Neural progenitor cell (in vitro differentiated cells): ENCODE measurements around the gene TMEM33. TPM values are rescaled to one million over a fixed set of nuclear protein-coding genes. Genes with fewer than 3 reads are reported as not detected.
A peak's percentile ranks its signal among the peaks of the same experiment; 100 is the strongest.

Experiments
- DNase-seq: peaks from one replicate; pipeline ENCODE4 v3.0.0-alpha.2; 2016; ENCODE audit warnings: low spot score
- H2AFZ ChIP-seq: fragments of 200-600 bp; sonication (generic); replicated peaks from 2 replicates; pipeline ENCODE4 v1.6.1; 2016; ENCODE audit warnings: antibody characterized with exemption
- H3F3A ChIP-seq: fragments of 200-600 bp; sonication (generic); 2 replicates; pipeline ENCODE4 v1.6.1; 2016; ENCODE audit warnings: antibody characterized with exemption, low read depth
- H3K27ac ChIP-seq: fragments of 200-600 bp; sonication (generic); 2 replicates; pipeline ENCODE4 v1.5.1; 2016; ENCODE audit warnings: mild to moderate bottlenecking
- H3K27me3 ChIP-seq: fragments of 200-600 bp; sonication (generic); 2 replicates; pipeline ENCODE4 v1.6.1; 2016; ENCODE audit warnings: mild to moderate bottlenecking, moderate library complexity
- H3K36me3 ChIP-seq: fragments of 200-600 bp; sonication (generic); 2 replicates; pipeline ENCODE4 v1.5.1; 2016
- H3K4me1 ChIP-seq: fragments of 200-600 bp; sonication (generic); 2 replicates; pipeline ENCODE4 v1.6.1; 2016; ENCODE audit warnings: mixed run types
- H3K4me2 ChIP-seq: fragments of 200-600 bp; sonication (generic); 2 replicates; pipeline ENCODE4 v1.6.1; 2016
- H3K4me3 ChIP-seq: fragments of 200-600 bp; sonication (generic); 2 replicates; pipeline ENCODE4 v1.5.1; 2016
- H3K79me2 ChIP-seq: fragments of 200-600 bp; sonication (generic); 2 replicates; pipeline ENCODE4 v1.6.1; 2016; ENCODE audit warnings: low read depth
- H3K9ac ChIP-seq: fragments of 200-600 bp; sonication (generic); 2 replicates; pipeline ENCODE4 v1.6.1; 2016
- H3K9me3 ChIP-seq: fragments of 200-600 bp; sonication (generic); 2 replicates; pipeline ENCODE4 v1.5.1; 2016; ENCODE audit warnings: low read depth
- H4K20me1 ChIP-seq: fragments of 200-600 bp; sonication (generic); 2 replicates; pipeline ENCODE4 v1.6.1; 2016; ENCODE audit warnings: low read depth
- H3K27ac Mint-ChIP-seq: 3 replicates; pipeline ENCODE4 v1.8.0; 2021; ENCODE audit warnings: mixed read lengths
- H3K27me3 Mint-ChIP-seq: 2 replicates; pipeline ENCODE4 v1.8.0; 2022; ENCODE audit warnings: low read depth, mild to moderate bottlenecking, inconsistent platforms, moderate library complexity, mixed read lengths; ENCODE audit not compliant: insufficient read depth
- H3K36me3 Mint-ChIP-seq: 3 replicates; pipeline ENCODE4 v1.8.0; 2021; ENCODE audit warnings: mixed read lengths
- H3K4me1 Mint-ChIP-seq: 3 replicates; pipeline ENCODE4 v1.8.0; 2021; ENCODE audit warnings: mixed read lengths
- H3K4me3 Mint-ChIP-seq: 3 replicates; pipeline ENCODE4 v1.8.0; 2021; ENCODE audit warnings: mild to moderate bottlenecking, moderate library complexity, mixed read lengths
- H3K9me3 Mint-ChIP-seq: 3 replicates; pipeline ENCODE4 v1.8.0; 2020; ENCODE audit warnings: mixed read lengths
- EZH2 ChIP-seq: fragments of 200-600 bp; sonication (generic); IDR thresholded peaks from 2 replicates; pipeline ENCODE4 v1.6.1; 2017; ENCODE audit warnings: antibody characterized with exemption, mild to moderate bottlenecking, moderate library complexity
- EZH2phosphoT487 ChIP-seq: fragments of 200-600 bp; sonication (generic); IDR thresholded peaks from 2 replicates; pipeline ENCODE4 v1.6.1; 2017; ENCODE audit warnings: antibody characterized with exemption
- total RNA-seq: library from RNA; depleted of rRNA; stranded (reverse); fragments of >200 nt; gene quantifications from 2 replicates; pipeline ENCODE4 v1.2.3, GENCODE V29; 2015; ENCODE audit warnings: low replicate concordance
- TF ChIP-seq, protein P1 (sequence below): fragments of 200-600 bp; sonication (generic); IDR thresholded peaks from 2 replicates; pipeline ENCODE4 v1.5.1; 2017; ENCODE audit warnings: antibody characterized with exemption, mild to moderate bottlenecking

The TMEM33 gene
- total RNA-seq, 1 donor from 2014 or later = 71.9 TPM

DNA sequence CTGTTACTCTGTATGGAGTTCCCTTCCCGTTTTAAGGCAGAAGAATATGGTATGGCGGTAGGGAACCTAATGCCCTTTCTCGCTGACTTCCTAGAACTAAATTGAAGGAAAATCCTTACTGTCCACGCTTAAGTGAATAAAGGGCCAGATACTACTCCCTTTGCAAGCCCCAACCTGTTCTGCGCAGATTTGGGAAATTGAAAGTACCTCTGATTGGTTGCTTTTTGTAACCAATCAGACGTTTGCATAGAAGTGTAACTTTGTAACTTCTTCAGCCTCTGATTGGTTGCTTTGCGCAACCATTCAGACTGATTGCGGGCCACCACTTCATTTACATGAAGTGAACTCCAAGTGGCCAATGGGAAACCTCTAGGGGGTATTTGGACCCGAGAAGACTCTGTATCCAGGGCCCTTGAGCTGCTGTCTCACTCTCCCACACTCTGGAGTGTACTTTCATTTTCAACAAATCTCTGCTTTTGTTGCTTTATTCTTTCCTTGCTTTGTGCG is 1.2 kb upstream of the TMEM33 start:
- no peak overlapping the region for H3K27ac ChIP-seq
- H2AFZ ChIP-seq = peak overlapping the region; percentile 80
- no peak for DNase-seq
- peaks cover 3% of the 10 kb centered on the region for H3K36me3 ChIP-seq
- peaks cover 5% of the 10 kb centered on the region for H3K27me3 ChIP-seq
- peaks cover 11% of the 10 kb centered on the region for H3K4me1 ChIP-seq
- H3K4me3 Mint-ChIP-seq = peak overlapping the region; percentile 98
- H3K27ac Mint-ChIP-seq = no peak overlapping the region
- H3K36me3 Mint-ChIP-seq = no peaks in the 10 kb centered on the region
- H3K9me3 ChIP-seq = no peaks in the 10 kb centered on the region
- no peak for TF ChIP-seq EZH2
- TF ChIP-seq EZH2phosphoT487 = no peak
- TF ChIP-seq, protein P1, sequence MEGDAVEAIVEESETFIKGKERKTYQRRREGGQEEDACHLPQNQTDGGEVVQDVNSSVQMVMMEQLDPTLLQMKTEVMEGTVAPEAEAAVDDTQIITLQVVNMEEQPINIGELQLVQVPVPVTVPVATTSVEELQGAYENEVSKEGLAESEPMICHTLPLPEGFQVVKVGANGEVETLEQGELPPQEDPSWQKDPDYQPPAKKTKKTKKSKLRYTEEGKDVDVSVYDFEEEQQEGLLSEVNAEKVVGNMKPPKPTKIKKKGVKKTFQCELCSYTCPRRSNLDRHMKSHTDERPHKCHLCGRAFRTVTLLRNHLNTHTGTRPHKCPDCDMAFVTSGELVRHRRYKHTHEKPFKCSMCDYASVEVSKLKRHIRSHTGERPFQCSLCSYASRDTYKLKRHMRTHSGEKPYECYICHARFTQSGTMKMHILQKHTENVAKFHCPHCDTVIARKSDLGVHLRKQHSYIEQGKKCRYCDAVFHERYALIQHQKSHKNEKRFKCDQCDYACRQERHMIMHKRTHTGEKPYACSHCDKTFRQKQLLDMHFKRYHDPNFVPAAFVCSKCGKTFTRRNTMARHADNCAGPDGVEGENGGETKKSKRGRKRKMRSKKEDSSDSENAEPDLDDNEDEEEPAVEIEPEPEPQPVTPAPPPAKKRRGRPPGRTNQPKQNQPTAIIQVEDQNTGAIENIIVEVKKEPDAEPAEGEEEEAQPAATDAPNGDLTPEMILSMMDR = no peak
- H3F3A ChIP-seq = peaks cover 7% of the 10 kb centered on the region
- peaks cover 25% of the 10 kb centered on the region for H4K20me1 ChIP-seq
- H3K4me3 ChIP-seq = no peak overlapping the region
- H3K4me1 Mint-ChIP-seq = peaks cover 18% of the 10 kb centered on the region
- no peaks in the 10 kb centered on the region for H3K27me3 Mint-ChIP-seq
- H3K4me2 ChIP-seq = no peak overlapping the region
- peaks cover 38% of the 10 kb centered on the region for H3K79me2 ChIP-seq
- H3K9me3 Mint-ChIP-seq = no peaks in the 10 kb centered on the region
- H3K9ac ChIP-seq = no peak overlapping the region

DNA sequence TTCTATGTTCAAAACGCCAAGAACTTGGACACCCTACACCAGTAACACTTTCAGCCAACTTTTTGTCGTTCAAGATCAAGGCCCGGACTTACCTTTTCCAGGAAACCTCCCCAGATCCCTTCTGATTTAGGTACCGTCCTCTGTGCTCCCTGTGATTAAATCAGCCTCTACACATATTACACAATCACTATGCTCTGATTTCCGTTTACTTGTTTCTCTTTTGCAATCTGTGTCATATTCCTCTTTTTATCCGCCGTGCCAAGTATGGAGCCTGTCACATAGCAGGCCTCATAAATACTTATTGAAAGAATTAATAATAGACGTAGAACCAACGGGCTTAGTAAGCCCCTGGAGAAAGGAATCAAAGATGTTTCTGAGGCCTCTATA is 722 bp upstream of the TMEM33 start:
- Histone ChIP-seq H3K9me3 (no peaks in the 10 kb centered on the region), H3K4me1 (peaks cover 11% of the 10 kb centered on the region), H3K27ac (no peak overlapping the region), H3K4me2 (peak overlapping the region; percentile 89), H3K4me3 (peak overlapping the region; percentile 87), H3F3A (peaks cover 7% of the 10 kb centered on the region), H3K27me3 (peaks cover 5% of the 10 kb centered on the region), H3K36me3 (peaks cover 7% of the 10 kb centered on the region), H3K79me2 (peaks cover 42% of the 10 kb centered on the region), H2AFZ (peak overlapping the region; percentile 80), H3K9ac (no peak overlapping the region), H4K20me1 (peaks cover 25% of the 10 kb centered on the region)
- peak overlapping the region; percentile 98 for H3K4me3 Mint-ChIP-seq
- no peak for DNase-seq
- peak; percentile 26 for TF ChIP-seq EZH2
- TF ChIP-seq, protein P1 = no peak
- no peak for TF ChIP-seq EZH2phosphoT487
- H3K9me3 Mint-ChIP-seq = no peaks in the 10 kb centered on the region
- peaks cover 18% of the 10 kb centered on the region for H3K4me1 Mint-ChIP-seq
- H3K27ac Mint-ChIP-seq = no peak overlapping the region
- H3K27me3 Mint-ChIP-seq = no peaks in the 10 kb centered on the region
- peaks cover under 1% of the 10 kb centered on the region for H3K36me3 Mint-ChIP-seq

DNA sequence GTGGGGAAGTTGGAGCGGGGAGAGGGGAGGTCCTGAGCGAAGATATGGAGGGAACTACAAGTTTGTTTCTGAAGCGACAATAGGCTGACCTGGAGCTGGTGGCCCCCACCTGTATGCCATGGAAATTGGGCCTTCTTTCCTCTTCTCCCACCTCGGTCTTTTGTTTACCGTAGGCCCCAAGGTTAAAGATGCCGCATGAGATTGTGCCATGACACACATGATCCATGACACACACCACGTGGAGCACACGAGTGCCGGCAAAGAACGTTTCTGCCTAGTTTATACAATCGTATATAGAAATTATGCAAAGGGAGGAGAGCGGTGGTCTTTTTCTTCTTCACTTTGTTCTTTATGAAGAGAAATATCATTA is 408 bp downstream of the TMEM33 start:
- peaks cover 7% of the 10 kb centered on the region for H3F3A ChIP-seq
- H3K9ac ChIP-seq = peak overlapping the region; percentile 65
- Mint-ChIP-seq H3K36me3 (peaks cover 5% of the 10 kb centered on the region), H3K27ac (peak overlapping the region; percentile 43), H3K4me1 (peaks cover 18% of the 10 kb centered on the region), H3K9me3 (no peaks in the 10 kb centered on the region), H3K27me3 (no peaks in the 10 kb centered on the region), H3K4me3 (peak overlapping the region; percentile 98)
- H3K79me2 ChIP-seq = peaks cover 51% of the 10 kb centered on the region
- H3K4me1 ChIP-seq = peaks cover 11% of the 10 kb centered on the region
- peaks cover 10% of the 10 kb centered on the region for H3K36me3 ChIP-seq
- H3K27me3 ChIP-seq = peaks cover 5% of the 10 kb centered on the region
- DNase-seq = no peak
- TF ChIP-seq, protein P1 = no peak
- TF ChIP-seq EZH2 (no peak), EZH2phosphoT487 (no peak)
- H3K4me3 ChIP-seq = peak overlapping the region; percentile 87
- peak overlapping the region; percentile 80 for H2AFZ ChIP-seq
- H3K27ac ChIP-seq = no peak overlapping the region
- peaks cover 28% of the 10 kb centered on the region for H4K20me1 ChIP-seq
- peak overlapping the region; percentile 89 for H3K4me2 ChIP-seq
- no peaks in the 10 kb centered on the region for H3K9me3 ChIP-seq
